Measurements from ENCODE around the gene CCDC60.

The CCDC60 gene

GRCh38 chr12:119385659-119386058, 51.1 kb downstream of the CCDC60 start:
- no peak for DNase-seq

- DNase-seq = no peak
Observed at GRCh38 chr12:119389687-119390086, 55.2 kb downstream of the CCDC60 start.

GRCh38 chr12:119391673-119392072, 57.1 kb downstream of the CCDC60 start:
- DNase-seq = no peak

GRCh38 chr12:119393677-119394076, 59.1 kb downstream of the CCDC60 start:
- no peak for DNase-seq

- DNase-seq = no peak
Observed at GRCh38 chr12:119397540-119397939, 63.0 kb downstream of the CCDC60 start.

GRCh38 chr12:119398190-119398589, 63.7 kb downstream of the CCDC60 start:
- DNase-seq = peak in 1 of 5 experiments; percentile 5

GRCh38 chr12:119399301-119399700, 64.8 kb downstream of the CCDC60 start:
- no peak for DNase-seq

- DNase-seq = no peak
Observed at GRCh38 chr12:119406308-119406707, 71.8 kb downstream of the CCDC60 start.

- DNase-seq = no peak
Observed at GRCh38 chr12:119406811-119407210, 72.3 kb downstream of the CCDC60 start.

GRCh38 chr12:119409043-119409442, 74.5 kb downstream of the CCDC60 start:
- no peak for DNase-seq

GRCh38 chr12:119410396-119410795, 75.9 kb downstream of the CCDC60 start:
- DNase-seq = no peak

- DNase-seq = no peak
Observed at GRCh38 chr12:119412306-119412705, 77.8 kb downstream of the CCDC60 start.

GRCh38 chr12:119412811-119413794, 78.6 kb downstream of the CCDC60 start:
- DNase-seq = peak in 1 of 5 experiments; percentile 26

GRCh38 chr12:119415714-119416113, 81.2 kb downstream of the CCDC60 start:
- no peak for DNase-seq

GRCh38 chr12:119417440-119417839, 82.9 kb downstream of the CCDC60 start:
- DNase-seq = no peak

- DNase-seq = no peak
Observed at GRCh38 chr12:119419381-119419780, 84.9 kb downstream of the CCDC60 start.

- no peak for DNase-seq
Observed at GRCh38 chr12:119423285-119423684, 88.8 kb downstream of the CCDC60 start.

- no peak for DNase-seq
Observed at GRCh38 chr12:119425623-119426022, 91.1 kb downstream of the CCDC60 start.

GRCh38 chr12:119431151-119431550, 96.6 kb downstream of the CCDC60 start:
- no peak for DNase-seq

GRCh38 chr12:119432949-119433348, 98.4 kb downstream of the CCDC60 start:
- no peak for DNase-seq

- DNase-seq = no peak
Observed at GRCh38 chr12:119440803-119441360, 106.4 kb downstream of the CCDC60 start.

- peak in 2 of 5 experiments; percentile 6 to 54 for DNase-seq
Observed at GRCh38 chr12:119444462-119445044, 110.0 kb downstream of the CCDC60 start.

GRCh38 chr12:119446459-119446858, 111.9 kb downstream of the CCDC60 start:
- no peak for DNase-seq

- no peak for DNase-seq
Observed at GRCh38 chr12:119447126-119447525, 112.6 kb downstream of the CCDC60 start.
